Chondrocyte (in vitro differentiated cells): ENCODE results near the gene MBD6. TPM values are rescaled to one million over a fixed set of nuclear protein-coding genes. Genes with fewer than 3 reads are reported as not detected.
A peak's percentile ranks its signal among the peaks of the same experiment; 100 is the strongest.

Source experiments
- DNase-seq: peaks from one replicate; pipeline ENCODE4 v3.0.0; 2021; ENCODE audit warnings: mixed read lengths, low spot score
- H3K27ac Mint-ChIP-seq: one replicate; pipeline ENCODE4 v1.8.0; 2021; ENCODE audit warnings: mild to moderate bottlenecking, moderate library complexity, mixed read lengths; ENCODE audit not compliant: unreplicated experiment
- H3K27me3 Mint-ChIP-seq: 2 replicates; pipeline ENCODE4 v1.8.0; 2021; ENCODE audit warnings: low read depth, mixed read lengths
- H3K36me3 Mint-ChIP-seq: 2 replicates; pipeline ENCODE4 v1.8.0; 2021; ENCODE audit warnings: low read depth, mixed read lengths
- H3K4me1 Mint-ChIP-seq: 2 replicates; pipeline ENCODE4 v1.8.0; 2021; ENCODE audit warnings: low read depth, mild to moderate bottlenecking, mixed read lengths
- H3K4me3 Mint-ChIP-seq: one replicate; pipeline ENCODE4 v1.8.0; 2021; ENCODE audit warnings: mild to moderate bottlenecking, moderate library complexity, mixed read lengths; ENCODE audit not compliant: unreplicated experiment
- H3K9me3 Mint-ChIP-seq: 2 replicates; pipeline ENCODE4 v1.8.0; 2021; ENCODE audit warnings: low read depth, mixed read lengths
- CTCF ChIP-seq: fragments of 200-600 bp; sonication (generic); IDR thresholded peaks from 2 replicates; pipeline ENCODE4 v1.5.0; 2021; ENCODE audit warnings: antibody characterized with exemption, mild to moderate bottlenecking, moderate library complexity
- total RNA-seq: library from RNA; stranded (reverse); gene quantifications from 3 replicates; pipeline ENCODE4 v1.2.1, GENCODE V29; 2021

Gene MBD6
- total RNA-seq, 1 donor from 2014 or later: 86.5 TPM

DNA sequence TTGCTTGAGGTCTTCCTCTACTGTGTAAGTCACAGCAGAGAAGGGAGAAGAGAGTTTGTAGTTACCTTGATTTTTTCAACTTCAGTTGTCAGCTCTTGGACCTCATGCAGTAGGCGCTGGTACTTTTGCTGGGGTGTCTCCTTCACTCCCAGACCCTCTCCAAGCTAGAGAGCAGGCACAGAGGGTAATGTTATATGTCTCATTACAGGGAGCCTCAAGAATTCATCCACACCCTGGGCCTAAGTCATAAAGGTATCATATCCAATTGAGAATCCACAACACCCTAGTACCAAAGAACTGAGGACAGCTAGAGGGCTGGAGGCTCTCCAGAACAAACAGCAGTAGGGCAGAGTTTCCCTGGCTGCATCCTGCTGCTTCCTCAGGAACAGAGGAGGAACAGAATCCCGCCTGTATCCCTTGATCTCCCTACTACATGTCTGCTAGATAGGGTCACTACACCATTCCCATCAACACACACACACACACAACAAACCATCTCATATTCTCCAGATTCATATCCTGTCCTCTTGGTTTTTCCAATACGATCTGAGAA is 12.4 kb downstream of the MBD6 start:
- Mint-ChIP-seq H3K27ac (no peak overlapping the region), H3K27me3 (no peaks in the 10 kb centered on the region), H3K4me3 (no peak overlapping the region), H3K4me1 (peaks cover 9% of the 10 kb centered on the region), H3K36me3 (peaks cover 34% of the 10 kb centered on the region), H3K9me3 (no peaks in the 10 kb centered on the region)
- no peak for TF ChIP-seq CTCF
- no peak for DNase-seq

GRCh38 chr12:57535764-57536596 is 13.4 kb downstream of the MBD6 start:
- H3K4me3 Mint-ChIP-seq: no peak overlapping the region
- DNase-seq: no peak
- H3K4me1 Mint-ChIP-seq: peaks cover 11% of the 10 kb centered on the region
- peak overlapping the region; percentile 42 for H3K27ac Mint-ChIP-seq
- no peak for TF ChIP-seq CTCF
- no peaks in the 10 kb centered on the region for H3K27me3 Mint-ChIP-seq
- H3K9me3 Mint-ChIP-seq: no peaks in the 10 kb centered on the region
- peaks cover 35% of the 10 kb centered on the region for H3K36me3 Mint-ChIP-seq

GRCh38 chr12:57536597-57536942 is 13.9 kb downstream of the MBD6 start:
- no peak for DNase-seq
- Mint-ChIP-seq H3K9me3 (no peaks in the 10 kb centered on the region), H3K27ac (peak overlapping the region; percentile 54), H3K36me3 (peaks cover 36% of the 10 kb centered on the region), H3K27me3 (no peaks in the 10 kb centered on the region), H3K4me1 (peaks cover 15% of the 10 kb centered on the region), H3K4me3 (no peak overlapping the region)
- no peak for TF ChIP-seq CTCF

DNA sequence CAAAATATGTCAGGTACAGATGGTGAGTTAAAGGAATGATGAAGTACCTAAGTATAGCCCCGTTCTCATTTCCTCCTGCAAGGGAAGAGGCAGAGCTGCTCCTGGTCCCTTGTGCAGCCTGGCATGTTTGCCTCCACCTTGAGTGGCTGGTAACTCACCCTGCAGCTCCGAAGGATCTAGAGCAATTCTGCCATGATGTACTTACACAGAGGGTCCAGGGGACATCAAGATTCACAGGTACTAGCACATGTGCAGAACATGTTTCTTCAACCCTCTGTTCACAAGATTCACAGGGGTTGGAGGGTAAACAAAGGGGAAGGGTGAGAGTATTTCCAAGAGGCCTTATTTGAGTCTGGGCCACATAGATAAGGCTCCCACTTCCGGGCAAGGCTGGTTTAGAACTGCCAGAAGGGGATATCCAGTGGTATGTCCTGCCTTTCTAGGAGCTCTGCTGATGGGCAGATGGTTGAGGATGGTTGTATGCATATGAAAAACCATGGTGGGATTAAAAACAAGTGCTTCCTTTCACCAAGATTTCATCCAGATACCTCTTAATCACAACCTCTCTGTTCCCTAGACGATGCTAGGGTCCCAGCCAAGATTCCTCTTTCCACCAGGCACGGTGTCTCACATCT is 16.6 kb downstream of the MBD6 start:
- H3K36me3 Mint-ChIP-seq: peaks cover 20% of the 10 kb centered on the region
- DNase-seq: no peak
- H3K4me1 Mint-ChIP-seq: peaks cover 23% of the 10 kb centered on the region
- H3K27ac Mint-ChIP-seq: no peak overlapping the region
- H3K9me3 Mint-ChIP-seq: no peaks in the 10 kb centered on the region
- no peak overlapping the region for H3K4me3 Mint-ChIP-seq
- no peaks in the 10 kb centered on the region for H3K27me3 Mint-ChIP-seq
- no peak for TF ChIP-seq CTCF

DNA sequence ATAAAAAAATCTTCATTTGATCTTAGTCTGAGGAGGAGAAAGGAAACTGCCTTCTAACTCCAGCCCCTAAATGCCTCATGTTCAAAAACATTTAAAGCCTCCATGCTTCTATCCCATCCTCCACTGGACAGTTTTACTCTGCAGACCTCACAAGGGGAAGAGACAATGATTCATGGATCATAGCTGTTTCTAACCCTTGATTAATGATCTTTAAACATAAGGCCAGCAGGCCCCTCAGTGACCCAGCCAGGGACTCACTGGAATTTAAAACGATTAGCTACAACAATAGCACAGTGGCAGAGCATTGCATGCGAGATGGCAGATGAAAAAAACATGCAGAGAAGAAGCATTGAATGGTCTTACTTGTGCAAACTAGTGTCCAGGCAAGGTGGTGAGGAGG is 18.4 kb downstream of the MBD6 start:
- no peak for DNase-seq
- H3K4me1 Mint-ChIP-seq: peaks cover 31% of the 10 kb centered on the region
- no peaks in the 10 kb centered on the region for H3K9me3 Mint-ChIP-seq
- no peak overlapping the region for H3K4me3 Mint-ChIP-seq
- H3K36me3 Mint-ChIP-seq: peaks cover 11% of the 10 kb centered on the region
- H3K27me3 Mint-ChIP-seq: no peaks in the 10 kb centered on the region
- no peak overlapping the region for H3K27ac Mint-ChIP-seq
- no peak for TF ChIP-seq CTCF
